ENCODE results near the gene ARHGEF6. TPM values are rescaled to one million over a fixed set of nuclear protein-coding genes. Genes with fewer than 3 reads are reported as not detected.

ARHGEF6 gene
- polyA plus RNA-seq (2011; rRNA removed) = 5.6 and 6.8 TPM in 2 replicates
- 3.2 and 5.2 TPM in 2 replicates for polyA minus RNA-seq (2011; rRNA and poly(A)+ RNA removed)

- Histone ChIP-seq H3K27ac (ENCODE audit: low read depth, low read length) (peak within 1 kb of the TSS; percentile 21), H3K4me3 (ENCODE audit: low read depth, low read length) (no peak within 1 kb of the TSS), H3K9me3 (ENCODE audit: control insufficient read depth, insufficient read depth, low read length) (no peaks in the 10 kb centered on the region), H3K27me3 (ENCODE audit: control insufficient read depth, insufficient read depth, low read length) (no peaks in the 10 kb centered on the region)
- ChIA-PET POLR2A (no interaction called here), CTCF (no interaction called here)
- DNase-seq (ENCODE audit: low read depth, low spot score) = no peak
- no peak for TF ChIP-seq CTCF (IDR thresholded peaks at IDR 0.05; ENCODE audit: low read depth, low read length)
Measured at GRCh38 chrX:136780763-136781162, at the start of gene ARHGEF6. ARHGEF6 (minus strand) TSS chrX:136780932; CDS start chrX:136780882, 50 bp downstream.

GRCh38 chrX:136829413-136829812, 48.7 kb upstream of the ARHGEF6 start:
- H3K9me3 ChIP-seq (ENCODE audit: control insufficient read depth, insufficient read depth, low read length) = no peaks in the 10 kb centered on the region
- CTCF ChIA-PET = no interaction called here
- no peak for TF ChIP-seq CTCF (IDR thresholded peaks at IDR 0.05; ENCODE audit: low read depth, low read length)
- no peak overlapping the region for H3K27ac ChIP-seq (ENCODE audit: low read depth, low read length)
- POLR2A ChIA-PET = no interaction called here
- no peak for DNase-seq (ENCODE audit: low read depth, low spot score)
- no peak overlapping the region for H3K4me3 ChIP-seq (ENCODE audit: low read depth, low read length)
- H3K27me3 ChIP-seq (ENCODE audit: control insufficient read depth, insufficient read depth, low read length) = no peaks in the 10 kb centered on the region

- DNase-seq (ENCODE audit: low read depth, low spot score) = no peak
- Histone ChIP-seq H3K27ac (ENCODE audit: low read depth, low read length) (no peak overlapping the region), H3K4me3 (ENCODE audit: low read depth, low read length) (no peak overlapping the region), H3K9me3 (ENCODE audit: control insufficient read depth, insufficient read depth, low read length) (no peaks in the 10 kb centered on the region), H3K27me3 (ENCODE audit: control insufficient read depth, insufficient read depth, low read length) (no peaks in the 10 kb centered on the region)
- POLR2A ChIA-PET = no interaction called here
- no peak for TF ChIP-seq CTCF (IDR thresholded peaks at IDR 0.05; ENCODE audit: low read depth, low read length)
- CTCF ChIA-PET = no interaction called here
Measured at GRCh38 chrX:136828830-136829229, 48.1 kb upstream of the ARHGEF6 start.

GRCh38 chrX:136827026-136827425, 46.3 kb upstream of the ARHGEF6 start:
- peak; percentile 16 for DNase-seq (ENCODE audit: low read depth, low spot score)
- ChIA-PET CTCF (no interaction called here), POLR2A (no interaction called here)
- Histone ChIP-seq H3K4me3 (ENCODE audit: low read depth, low read length) (no peak overlapping the region), H3K27ac (ENCODE audit: low read depth, low read length) (no peak overlapping the region), H3K9me3 (ENCODE audit: control insufficient read depth, insufficient read depth, low read length) (no peaks in the 10 kb centered on the region), H3K27me3 (ENCODE audit: control insufficient read depth, insufficient read depth, low read length) (no peaks in the 10 kb centered on the region)
- TF ChIP-seq CTCF (IDR thresholded peaks at IDR 0.05; ENCODE audit: low read depth, low read length) = no peak

- CTCF ChIA-PET = no interaction called here
- no peaks in the 10 kb centered on the region for H3K27me3 ChIP-seq (ENCODE audit: control insufficient read depth, insufficient read depth, low read length)
- H3K27ac ChIP-seq (ENCODE audit: low read depth, low read length) = no peak overlapping the region
- POLR2A ChIA-PET = no interaction called here
- H3K4me3 ChIP-seq (ENCODE audit: low read depth, low read length) = no peak overlapping the region
- no peak for TF ChIP-seq CTCF (IDR thresholded peaks at IDR 0.05; ENCODE audit: low read depth, low read length)
- DNase-seq (ENCODE audit: low read depth, low spot score) = no peak
- H3K9me3 ChIP-seq (ENCODE audit: control insufficient read depth, insufficient read depth, low read length) = no peaks in the 10 kb centered on the region
Measured at GRCh38 chrX:136825771-136826170, 45.0 kb upstream of the ARHGEF6 start.
